ENCODE results near the gene RFX2.

DNA sequence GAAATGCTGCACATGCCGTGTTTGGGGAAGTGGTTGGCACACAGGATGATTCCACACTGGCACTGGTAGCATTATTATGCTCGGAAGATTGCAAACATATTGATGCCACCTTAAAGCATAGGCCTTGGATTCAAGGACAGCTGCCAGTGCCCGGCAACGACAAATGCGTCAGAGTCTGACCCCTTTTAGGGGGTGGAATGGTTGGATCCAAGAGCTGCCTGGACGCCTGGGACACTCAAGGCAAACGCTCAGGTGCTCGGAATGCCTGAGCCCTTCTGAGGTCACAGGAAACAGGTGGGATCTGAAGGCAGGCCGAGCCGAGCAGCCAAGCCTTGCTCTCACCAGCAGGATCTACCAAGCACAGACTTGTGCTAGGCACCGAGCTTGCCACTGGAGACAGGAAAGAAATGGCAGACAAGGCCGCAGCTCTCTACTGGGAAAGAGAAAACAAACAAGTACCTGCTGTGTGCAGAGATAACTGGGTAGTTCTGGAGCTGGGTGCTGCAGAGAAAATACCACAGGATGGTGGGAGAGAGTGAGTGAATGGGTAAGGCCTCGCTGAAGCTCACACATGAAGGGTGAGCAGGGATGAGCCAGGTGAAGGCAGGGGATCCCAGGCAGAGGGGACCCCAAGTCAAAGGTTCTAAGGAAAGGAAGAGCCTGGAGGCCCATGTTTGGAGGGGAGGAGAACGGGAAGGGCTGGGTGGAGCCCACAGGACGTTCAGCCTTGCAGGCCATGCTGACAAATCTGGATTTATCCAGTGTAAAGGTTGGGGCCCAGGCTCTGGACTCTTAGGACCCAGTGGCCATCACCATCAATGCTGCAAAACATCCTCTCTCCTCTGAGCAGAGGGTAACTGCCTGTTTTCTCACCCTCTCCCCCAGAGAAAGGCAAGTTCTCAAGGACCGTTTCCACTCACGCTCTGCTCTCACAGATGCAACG lies 141.6 kb downstream of the RFX2 start:
- no peak for TF ChIP-seq POLR2A (IDR thresholded peaks at IDR 0.05)
- TF ChIP-seq CTCF (IDR thresholded peaks at IDR 0.05): no peak
- TF ChIP-seq EP300 (IDR thresholded peaks at IDR 0.05): no peak
